ENCODE results near the gene MAPK7.

- no peak for TF ChIP-seq POLR2A (IDR thresholded peaks at IDR 0.05)
- no peak for TF ChIP-seq CTCF (IDR thresholded peaks at IDR 0.05)
Observed at GRCh38 chr17:19337712-19338023, 40.6 kb upstream of the MAPK7 start.

Measured in prostate gland (tissue), 2 donors.